H9 (cell line): ENCODE data around the gene UTP3. TPM values are rescaled to one million over a fixed set of nuclear protein-coding genes. Genes with fewer than 3 reads are reported as not detected.

Experiments
- DNase-seq: peaks from one replicate; pipeline ENCODE4 v3.0.0-alpha.2; 2017
- H2AFZ ChIP-seq: one replicate; pipeline ENCODE4 v1.6.1; 2013; ENCODE audit warnings: mild to moderate bottlenecking, low read length, control low read depth, moderate library complexity
- H2AK5ac ChIP-seq: 2 replicates; pipeline ENCODE4 v1.6.1; 2013; ENCODE audit warnings: low read length, control low read depth, mixed read lengths; ENCODE audit not compliant: insufficient read length
- H2BK120ac ChIP-seq: one replicate; pipeline ENCODE4 v1.6.1; 2013; ENCODE audit warnings: low read depth, mild to moderate bottlenecking, low read length, control low read depth, inconsistent platforms; ENCODE audit not compliant: poor library complexity, severe bottlenecking
- H2BK12ac ChIP-seq: 2 replicates; pipeline ENCODE4 v1.6.1; 2013; ENCODE audit warnings: low read length, control low read depth, mixed read lengths, low read depth; ENCODE audit not compliant: insufficient read length
- H2BK15ac ChIP-seq: 2 replicates; pipeline ENCODE4 v1.6.1; 2013; ENCODE audit warnings: low read depth, low read length, control low read depth
- H2BK20ac ChIP-seq: one replicate; pipeline ENCODE4 v1.6.1; 2013; ENCODE audit warnings: low read depth, mild to moderate bottlenecking, low read length, control low read depth, inconsistent platforms; ENCODE audit not compliant: poor library complexity, severe bottlenecking
- H2BK5ac ChIP-seq: 2 replicates; pipeline ENCODE4 v1.6.1; 2013; ENCODE audit warnings: low read length, control low read depth, mixed read lengths; ENCODE audit not compliant: insufficient read length
- H3K14ac ChIP-seq: 2 replicates; pipeline ENCODE4 v1.6.1; 2013; ENCODE audit warnings: low read length, control low read depth; ENCODE audit not compliant: insufficient read depth
- H3K18ac ChIP-seq: 2 replicates; pipeline ENCODE4 v1.6.1; 2013; ENCODE audit warnings: low read depth, mild to moderate bottlenecking, mixed read lengths, low read length, control low read depth; ENCODE audit not compliant: insufficient read length
- H3K23ac ChIP-seq: 2 replicates; pipeline ENCODE4 v1.6.1; 2013; ENCODE audit warnings: low read length, control low read depth, mixed read lengths, low read depth; ENCODE audit not compliant: insufficient read length
- H3K23me2 ChIP-seq: 2 replicates; pipeline ENCODE4 v1.6.1; 2013; ENCODE audit warnings: low read depth, mild to moderate bottlenecking, mixed read lengths, low read length, control low read depth; ENCODE audit not compliant: insufficient read length, poor library complexity, severe bottlenecking
- H3K27ac ChIP-seq: 2 replicates; pipeline ENCODE4 v1.5.1; 2013; ENCODE audit warnings: low read length, control low read depth, mixed read lengths, low read depth; ENCODE audit not compliant: insufficient read length
- H3K27me3 ChIP-seq: 2 replicates; pipeline ENCODE4 v1.6.1; 2013; ENCODE audit warnings: low read length, control low read depth, inconsistent platforms; ENCODE audit not compliant: insufficient read depth
- H3K4ac ChIP-seq: 2 replicates; pipeline ENCODE4 v1.6.1; 2013; ENCODE audit warnings: low read depth, mild to moderate bottlenecking, control low read depth, inconsistent platforms, low read length, moderate library complexity
- H3K4me1 ChIP-seq: 2 replicates; pipeline ENCODE4 v1.6.1; 2013; ENCODE audit warnings: low read length, control low read depth, inconsistent platforms; ENCODE audit not compliant: insufficient read depth
- H3K4me2 ChIP-seq: 2 replicates; pipeline ENCODE4 v1.6.1; 2013; ENCODE audit warnings: low read length, control low read depth, mixed read lengths; ENCODE audit not compliant: insufficient read length, insufficient read depth
- H3K56ac ChIP-seq: 2 replicates; pipeline ENCODE4 v1.6.1; 2013; ENCODE audit warnings: low read depth, mild to moderate bottlenecking, mixed read lengths, low read length, control low read depth; ENCODE audit not compliant: insufficient read length
- H3K79me1 ChIP-seq: 2 replicates; pipeline ENCODE4 v1.6.1; 2013; ENCODE audit warnings: low read depth, mild to moderate bottlenecking, moderate library complexity, low read length, control low read depth, inconsistent platforms; ENCODE audit not compliant: insufficient read depth, poor library complexity, severe bottlenecking
- H3K79me2 ChIP-seq: 2 replicates; pipeline ENCODE4 v1.6.1; 2013; ENCODE audit warnings: low read length, control low read depth, inconsistent platforms; ENCODE audit not compliant: insufficient read depth
- H3K9ac ChIP-seq: 2 replicates; pipeline ENCODE4 v1.6.1; 2013; ENCODE audit warnings: low read length, control low read depth, mixed read lengths; ENCODE audit not compliant: insufficient read length; ENCODE audit errors: extremely low read depth
- H3K9me3 ChIP-seq: one replicate; pipeline ENCODE4 v1.6.1; 2013; ENCODE audit warnings: low read depth, low read length, inconsistent platforms; ENCODE audit not compliant: control insufficient read depth
- H3T11ph ChIP-seq: one replicate; pipeline ENCODE4 v1.6.1; 2013; ENCODE audit warnings: mild to moderate bottlenecking, low read length, control low read depth, inconsistent platforms
- H4K20me1 ChIP-seq: one replicate; pipeline ENCODE4 v1.6.1; 2013; ENCODE audit not compliant: control insufficient read depth, insufficient read length, insufficient read depth
- H4K5ac ChIP-seq: 2 replicates; pipeline ENCODE4 v1.6.1; 2013; ENCODE audit warnings: low read depth, mild to moderate bottlenecking, mixed read lengths, low read length, control low read depth; ENCODE audit not compliant: insufficient read length
- H4K8ac ChIP-seq: replicated peaks from 2 replicates; pipeline ENCODE4 v1.6.1; 2013; ENCODE audit warnings: low read length, control low read depth, mixed read lengths, low read depth; ENCODE audit not compliant: insufficient read length
- H4K91ac ChIP-seq: 2 replicates; pipeline ENCODE4 v1.6.1; 2013; ENCODE audit warnings: low read depth, mild to moderate bottlenecking, moderate library complexity, mixed read lengths, low read length, control low read depth; ENCODE audit not compliant: insufficient read length
- H3K27ac Mint-ChIP-seq, 3 experiments: 2 replicates in 2 of 3; 3 replicates in 1 of 3; pipeline ENCODE4 v1.8.0; 2020 to 2021; ENCODE audit warnings: mixed read lengths in 3 of 3, mild to moderate bottlenecking in 1 of 3, moderate library complexity in 1 of 3
- H3K27me3 Mint-ChIP-seq: 2 replicates; pipeline ENCODE4 v1.8.0; 2021; ENCODE audit warnings: low read depth, mild to moderate bottlenecking, moderate library complexity, mixed read lengths
- H3K36me3 Mint-ChIP-seq, 3 experiments: 2 replicates in 2 of 3; 3 replicates in 1 of 3; pipeline ENCODE4 v1.8.0; 2020 to 2021; ENCODE audit warnings: low read depth in 3 of 3, mixed read lengths in 3 of 3; ENCODE audit not compliant: insufficient read depth in 1 of 3
- H3K4me1 Mint-ChIP-seq, 2 experiments: 2 replicates each; pipeline ENCODE4 v1.8.0; 2020; ENCODE audit warnings: mixed read lengths in 2 of 2
- H3K4me3 Mint-ChIP-seq, 2 experiments: 2 replicates in 1 of 2; 3 replicates in 1 of 2; pipeline ENCODE4 v1.8.0; 2020 to 2021; ENCODE audit warnings: mild to moderate bottlenecking in 2 of 2, mixed read lengths in 2 of 2, moderate library complexity in 1 of 2
- H3K9me3 Mint-ChIP-seq, 2 experiments: 2 replicates in 1 of 2; 3 replicates in 1 of 2; pipeline ENCODE4 v1.8.0; 2020; ENCODE audit warnings: mild to moderate bottlenecking in 2 of 2, mixed read lengths in 2 of 2, moderate library complexity in 1 of 2
- CTCF ChIP-seq: fragments of 200-600 bp; sonication (generic); conservative IDR thresholded peaks from 3 replicates; pipeline ENCODE4 v1.8.0; 2021; ENCODE audit warnings: antibody characterized with exemption, mild to moderate bottlenecking
- WGBS: extraction: QIAGEN DNeasy Blood & Tissue Kit; methylation state at CpG from one replicate; pipeline ENCODE4 v1.1.7; 2013; ENCODE audit warnings: missing lambda C conversion rate, low lambda C conversion rate, mixed read lengths; ENCODE audit not compliant: insufficient read length; ENCODE audit errors: extremely low coverage; 5-methylcytosine and 5-hydroxymethylcytosine counted together
- total RNA-seq: library from RNA; stranded (reverse); gene quantifications from 2 replicates; pipeline ENCODE4 v1.2.1, GENCODE V29; 2021

UTP3 gene
- total RNA-seq, 1 experiment from 2014 or later, result 49.3 TPM

DNA sequence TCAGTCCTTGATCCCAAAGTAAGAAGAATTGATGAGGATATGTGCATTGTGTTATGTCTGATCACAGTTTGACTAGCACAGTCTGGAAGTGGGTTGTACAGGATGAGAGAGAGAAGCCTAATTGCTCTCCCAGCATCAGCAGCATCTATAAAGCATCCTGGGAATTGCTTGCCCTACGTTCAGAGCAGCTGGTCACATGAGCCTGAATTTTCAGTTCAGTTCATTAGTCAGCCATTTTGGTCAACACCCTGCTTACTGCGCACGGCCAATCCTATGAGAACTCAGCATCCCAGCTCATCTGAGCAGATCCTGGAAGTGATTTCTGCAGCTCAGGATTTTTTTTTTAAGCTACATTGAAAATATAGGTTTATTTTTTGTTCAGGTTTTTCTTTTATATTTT, 33.4 kb downstream of the UTP3 start, which contains the start of gene RUFY3:
Gene RUFY3 (plus strand): TSS at position 218 of the 400 bp plus-strand sequence. CDS start 610 bp downstream, outside the sequence.
- H3K79me1 ChIP-seq, result no peaks in the 10 kb centered on the region
- DNase-seq, result no peak

More for the DNA sequence above, 33.4 kb downstream of the UTP3 start, which contains the start of gene RUFY3:
- Histone ChIP-seq H3K23ac (no peak within 1 kb of the TSS), H2AK5ac (no peak within 1 kb of the TSS), H3K4me2 (no peak within 1 kb of the TSS), H3K9ac (no peak within 1 kb of the TSS), H3K9me3 (no peaks in the 10 kb centered on the region), H3K27ac (no peak within 1 kb of the TSS), H2AFZ (no peak within 1 kb of the TSS), H2BK120ac (no peak within 1 kb of the TSS), H3K56ac (no peak within 1 kb of the TSS), H2BK15ac (no peak within 1 kb of the TSS), H4K5ac (no peak within 1 kb of the TSS), H3K27me3 (no peaks in the 10 kb centered on the region), H3K18ac (no peak within 1 kb of the TSS), H2BK12ac (no peak within 1 kb of the TSS), H4K91ac (no peak within 1 kb of the TSS), H3K4ac (no peak within 1 kb of the TSS), H3K79me2 (0 out of 2 replicates have a peak, but pooled peaks cover 2% of the 10 kb centered on the region), H4K20me1 (peaks cover 2% of the 10 kb centered on the region), H4K8ac (no peak within 1 kb of the TSS), H3K4me1 (peaks cover 5% of the 10 kb centered on the region; the same call in 1 of the 2 replicates), H2BK20ac (no peak within 1 kb of the TSS), H3K23me2 (no peaks in the 10 kb centered on the region), H3T11ph (no peak within 1 kb of the TSS), H2BK5ac (no peak within 1 kb of the TSS), H3K14ac (peak within 1 kb of the TSS; percentile 16; the same call in 1 of the 2 replicates)
- no CpG with 5 or more reads among the region's 3 CpGs for WGBS
- TF ChIP-seq CTCF, result no peak
- Mint-ChIP-seq H3K4me3 (peak within 1 kb of the TSS in 1 of 2 experiments; percentile 21; a peak in 2 of 5 replicates), H3K27ac (peak within 1 kb of the TSS; percentile 61 to 77 (median 70); a peak in 5 of 7 replicates), H3K36me3 (no peaks in the 10 kb centered on the region; a peak in 1 of 7 replicates), H3K27me3 (no peaks in the 10 kb centered on the region), H3K9me3 (no peaks in the 10 kb centered on the region), H3K4me1 (peaks cover 13 to 16% of the 10 kb centered on the region in 2 experiments)
